NT2/D1 (cell line): Measurements from ENCODE around the gene ITPR2.

Experiments used
- SUZ12 ChIP-seq: IDR thresholded peaks from 2 replicates; pipeline ENCODE4 v1.6.1; 2011; ENCODE audit not compliant: insufficient read length, insufficient read depth; ENCODE audit errors: extremely low read depth
- YY1 ChIP-seq: IDR thresholded peaks from 2 replicates; pipeline ENCODE4 v1.6.1; 2011; ENCODE audit not compliant: insufficient read length, insufficient read depth
- ZNF274 ChIP-seq: IDR thresholded peaks from 2 replicates; pipeline ENCODE4 v1.6.1; 2011; ENCODE audit warnings: mild to moderate bottlenecking, low read depth, low read length

GRCh38 chr12:26608273-26608672 lies 224.7 kb downstream of the ITPR2 start:
- TF ChIP-seq YY1 = no peak
- no peak for TF ChIP-seq ZNF274
- no peak for TF ChIP-seq SUZ12
